ENCODE measurements around the gene FUT8.

FUT8 gene

GRCh38 chr14:65594882-65595237, 182.3 kb downstream of the FUT8 start:
- TF ChIP-seq, protein P1, sequence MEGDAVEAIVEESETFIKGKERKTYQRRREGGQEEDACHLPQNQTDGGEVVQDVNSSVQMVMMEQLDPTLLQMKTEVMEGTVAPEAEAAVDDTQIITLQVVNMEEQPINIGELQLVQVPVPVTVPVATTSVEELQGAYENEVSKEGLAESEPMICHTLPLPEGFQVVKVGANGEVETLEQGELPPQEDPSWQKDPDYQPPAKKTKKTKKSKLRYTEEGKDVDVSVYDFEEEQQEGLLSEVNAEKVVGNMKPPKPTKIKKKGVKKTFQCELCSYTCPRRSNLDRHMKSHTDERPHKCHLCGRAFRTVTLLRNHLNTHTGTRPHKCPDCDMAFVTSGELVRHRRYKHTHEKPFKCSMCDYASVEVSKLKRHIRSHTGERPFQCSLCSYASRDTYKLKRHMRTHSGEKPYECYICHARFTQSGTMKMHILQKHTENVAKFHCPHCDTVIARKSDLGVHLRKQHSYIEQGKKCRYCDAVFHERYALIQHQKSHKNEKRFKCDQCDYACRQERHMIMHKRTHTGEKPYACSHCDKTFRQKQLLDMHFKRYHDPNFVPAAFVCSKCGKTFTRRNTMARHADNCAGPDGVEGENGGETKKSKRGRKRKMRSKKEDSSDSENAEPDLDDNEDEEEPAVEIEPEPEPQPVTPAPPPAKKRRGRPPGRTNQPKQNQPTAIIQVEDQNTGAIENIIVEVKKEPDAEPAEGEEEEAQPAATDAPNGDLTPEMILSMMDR (IDR thresholded peaks at IDR 0.05; ENCODE audit: low read depth, low read length, missing control alignments): no peak
- DNase-seq (ENCODE audit: low read depth): no peak
- no peak overlapping the region for H3K4me3 ChIP-seq (ENCODE audit: low read depth, low read length)
- in situ Hi-C loops (cut with HindIII; ENCODE audit: low sequenced_read_pairs): no loop called here

DNA sequence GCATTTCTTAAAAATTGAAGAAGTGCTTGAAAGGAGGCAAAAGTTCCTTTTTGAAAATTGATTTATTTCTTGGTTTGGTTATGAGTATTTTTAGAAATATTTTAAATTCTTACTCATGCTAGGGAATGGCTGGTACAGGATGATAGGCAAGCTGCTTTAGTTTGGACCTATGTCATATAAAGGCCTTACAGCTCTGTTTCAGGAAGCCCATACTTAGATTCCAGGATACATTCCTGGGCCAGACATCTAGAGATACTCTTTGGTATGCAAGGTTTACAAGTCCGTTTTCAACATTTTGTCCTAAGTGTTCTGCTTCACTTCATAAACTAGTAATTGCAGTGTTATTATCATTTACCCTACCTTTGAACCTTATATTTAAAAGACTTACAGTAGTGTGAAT, 186.8 kb downstream of the FUT8 start:
- H3K4me3 ChIP-seq (ENCODE audit: low read depth, low read length): no peak overlapping the region
- TF ChIP-seq, protein P1 (IDR thresholded peaks at IDR 0.05; ENCODE audit: low read depth, low read length, missing control alignments): no peak
- DNase-seq (ENCODE audit: low read depth): no peak
- in situ Hi-C loops (cut with HindIII; ENCODE audit: low sequenced_read_pairs): no loop called here

- H3K4me3 ChIP-seq (ENCODE audit: low read depth, low read length): no peak overlapping the region
- in situ Hi-C loops (cut with HindIII; ENCODE audit: low sequenced_read_pairs): no loop called here
- TF ChIP-seq, protein P1 (IDR thresholded peaks at IDR 0.05; ENCODE audit: low read depth, low read length, missing control alignments): no peak
- DNase-seq (ENCODE audit: low read depth): no peak
Measured at GRCh38 chr14:65600742-65601141, 188.2 kb downstream of the FUT8 start.

DNA sequence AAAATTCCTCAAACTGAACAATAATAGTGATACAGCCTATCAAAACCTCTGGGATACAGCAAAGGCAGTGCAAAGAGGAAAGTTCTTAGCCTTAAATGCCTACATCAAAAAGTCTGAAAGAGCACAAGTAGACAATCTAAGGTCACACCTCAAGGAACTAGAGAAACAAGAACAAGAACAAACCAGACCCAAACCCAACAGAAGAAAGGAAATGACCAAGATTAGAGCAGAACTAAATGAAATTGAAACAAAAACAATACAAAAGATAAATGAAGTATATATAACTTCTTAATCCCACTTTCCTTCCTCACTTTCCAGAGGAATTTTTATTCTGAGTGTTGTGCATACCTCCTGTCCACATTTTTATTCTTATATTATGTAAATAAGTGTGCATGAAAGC, 192.0 kb downstream of the FUT8 start:
- no peak for DNase-seq (ENCODE audit: low read depth)
- in situ Hi-C loops (cut with HindIII; ENCODE audit: low sequenced_read_pairs): no loop called here
- H3K4me3 ChIP-seq (ENCODE audit: low read depth, low read length): no peak overlapping the region
- TF ChIP-seq, protein P1 (IDR thresholded peaks at IDR 0.05; ENCODE audit: low read depth, low read length, missing control alignments): no peak

DNA sequence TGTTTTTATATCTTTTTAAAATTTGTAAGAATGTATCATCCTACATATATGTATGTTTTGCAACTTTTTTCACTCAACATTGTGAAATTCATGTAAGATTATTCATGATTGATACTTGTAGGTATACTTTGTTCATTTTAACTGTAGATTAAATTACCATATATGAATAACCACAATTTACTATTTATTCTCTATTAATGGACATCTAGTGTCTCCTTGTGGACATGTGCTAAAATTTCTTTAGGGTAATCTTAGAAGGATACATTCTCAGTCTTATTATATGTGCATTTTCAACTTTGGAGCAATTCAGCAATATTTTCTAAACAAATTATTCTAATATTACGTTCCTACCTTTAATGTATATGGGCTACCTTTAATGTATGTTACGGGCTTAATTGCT, 192.4 kb downstream of the FUT8 start:
- no peak for DNase-seq (ENCODE audit: low read depth)
- no peak overlapping the region for H3K4me3 ChIP-seq (ENCODE audit: low read depth, low read length)
- in situ Hi-C loops (cut with HindIII; ENCODE audit: low sequenced_read_pairs): no loop called here
- TF ChIP-seq, protein P1 (IDR thresholded peaks at IDR 0.05; ENCODE audit: low read depth, low read length, missing control alignments): no peak

DNA sequence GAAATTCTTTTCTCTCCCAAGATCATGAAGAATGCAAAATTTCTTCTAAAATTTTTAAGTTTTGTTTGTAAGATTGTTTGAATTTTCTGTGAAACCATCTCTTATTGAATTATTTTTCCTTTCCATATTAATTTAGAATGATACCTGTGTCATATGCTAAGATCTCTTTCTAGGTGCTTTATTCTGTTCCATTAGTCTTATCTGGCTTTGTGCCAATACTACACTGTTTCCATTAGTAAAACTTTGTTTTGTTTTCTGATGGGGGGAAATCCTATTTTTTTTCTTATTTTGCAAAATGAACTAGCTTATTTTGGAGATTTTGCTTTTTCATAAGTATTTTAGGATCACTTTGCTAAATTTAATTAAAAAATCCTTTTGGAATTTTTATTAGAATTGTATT, 193.9 kb downstream of the FUT8 start:
- no peak for DNase-seq (ENCODE audit: low read depth)
- TF ChIP-seq, protein P1 (IDR thresholded peaks at IDR 0.05; ENCODE audit: low read depth, low read length, missing control alignments): no peak
- in situ Hi-C loops (cut with HindIII; ENCODE audit: low sequenced_read_pairs): no loop called here
- no peak overlapping the region for H3K4me3 ChIP-seq (ENCODE audit: low read depth, low read length)

DNA sequence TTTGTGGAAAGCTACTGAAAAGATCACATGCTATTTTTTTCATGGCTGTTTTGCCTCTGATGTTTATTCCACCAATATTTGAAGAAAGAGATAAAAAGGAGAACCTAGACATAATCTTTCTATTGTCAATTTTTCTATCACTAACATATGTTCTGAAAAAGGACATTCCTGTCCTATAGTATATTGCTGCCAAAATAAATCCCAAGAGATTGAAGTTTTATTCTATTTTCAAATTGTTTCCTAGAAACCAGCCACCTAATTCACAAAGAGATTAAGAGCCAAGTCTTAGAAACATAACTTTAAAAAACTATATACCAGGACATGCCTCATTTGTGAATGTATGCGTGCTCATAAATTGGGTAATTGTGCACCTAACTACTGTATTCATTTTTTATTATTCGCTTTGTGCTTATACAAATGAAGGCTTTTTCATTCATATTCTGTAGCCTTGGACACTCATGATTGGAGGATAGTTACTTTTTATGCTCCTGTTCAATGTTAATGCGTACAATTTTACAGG, 200.7 kb downstream of the FUT8 start:
- no peak for DNase-seq (ENCODE audit: low read depth)
- in situ Hi-C loops (cut with HindIII; ENCODE audit: low sequenced_read_pairs): no loop called here
- TF ChIP-seq, protein P1 (IDR thresholded peaks at IDR 0.05; ENCODE audit: low read depth, low read length, missing control alignments): no peak
- H3K4me3 ChIP-seq (ENCODE audit: low read depth, low read length): no peak overlapping the region

Data from astrocyte of the cerebellum (primary cell).